ENCODE results near the gene ERCC6. TPM values are rescaled to one million over a fixed set of nuclear protein-coding genes. Genes with fewer than 3 reads are reported as not detected.

ERCC6 gene
- polyA plus RNA-seq, 1 donor from 2014 or later = 13.9 TPM

DNA sequence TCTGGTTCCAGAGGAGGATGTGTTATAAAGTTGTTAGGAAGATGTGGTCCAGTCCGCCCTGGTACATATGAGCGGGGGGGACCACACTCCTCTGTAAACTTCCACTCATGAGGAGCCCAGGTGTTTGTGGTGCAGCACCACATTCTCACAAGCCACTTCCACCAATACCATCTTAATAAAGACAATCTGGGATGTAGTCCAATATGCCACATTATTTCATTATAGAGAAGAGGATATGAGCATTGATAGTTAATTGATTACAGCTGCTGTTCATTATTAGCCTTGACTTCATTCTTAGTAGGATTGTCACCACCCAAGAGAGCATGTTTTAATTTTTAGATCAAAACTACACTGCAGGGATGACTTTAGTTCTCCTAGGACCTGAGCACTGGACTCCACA lies 40.5 kb downstream of the ERCC6 start:
- H3K36me3 ChIP-seq (ENCODE audit: insufficient read depth, low read length) = no peaks in the 10 kb centered on the region
- H3K9me3 ChIP-seq (ENCODE audit: low read length) = no peaks in the 10 kb centered on the region
- H2AFZ ChIP-seq (ENCODE audit: low read depth, low read length) = no peak overlapping the region
- H4K20me1 ChIP-seq (ENCODE audit: insufficient read depth) = no peaks in the 10 kb centered on the region
- H3K4me2 ChIP-seq (ENCODE audit: low read length) = no peak overlapping the region
- no peaks in the 10 kb centered on the region for H3K79me2 ChIP-seq (replicated peaks; ENCODE audit: insufficient read depth, low read length)
- no peaks in the 10 kb centered on the region for H3F3A ChIP-seq (ENCODE audit: insufficient read depth, low read length, poor library complexity, severe bottlenecking)
- no peak overlapping the region for H3K27ac ChIP-seq (ENCODE audit: low read length)
- no peak for TF ChIP-seq SMC3 (conservative IDR thresholded peaks at IDR 0.05; ENCODE audit: poor library complexity)
- no peak for TF ChIP-seq RAD21 (conservative IDR thresholded peaks at IDR 0.05)
- TF ChIP-seq, protein P1, sequence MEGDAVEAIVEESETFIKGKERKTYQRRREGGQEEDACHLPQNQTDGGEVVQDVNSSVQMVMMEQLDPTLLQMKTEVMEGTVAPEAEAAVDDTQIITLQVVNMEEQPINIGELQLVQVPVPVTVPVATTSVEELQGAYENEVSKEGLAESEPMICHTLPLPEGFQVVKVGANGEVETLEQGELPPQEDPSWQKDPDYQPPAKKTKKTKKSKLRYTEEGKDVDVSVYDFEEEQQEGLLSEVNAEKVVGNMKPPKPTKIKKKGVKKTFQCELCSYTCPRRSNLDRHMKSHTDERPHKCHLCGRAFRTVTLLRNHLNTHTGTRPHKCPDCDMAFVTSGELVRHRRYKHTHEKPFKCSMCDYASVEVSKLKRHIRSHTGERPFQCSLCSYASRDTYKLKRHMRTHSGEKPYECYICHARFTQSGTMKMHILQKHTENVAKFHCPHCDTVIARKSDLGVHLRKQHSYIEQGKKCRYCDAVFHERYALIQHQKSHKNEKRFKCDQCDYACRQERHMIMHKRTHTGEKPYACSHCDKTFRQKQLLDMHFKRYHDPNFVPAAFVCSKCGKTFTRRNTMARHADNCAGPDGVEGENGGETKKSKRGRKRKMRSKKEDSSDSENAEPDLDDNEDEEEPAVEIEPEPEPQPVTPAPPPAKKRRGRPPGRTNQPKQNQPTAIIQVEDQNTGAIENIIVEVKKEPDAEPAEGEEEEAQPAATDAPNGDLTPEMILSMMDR (IDR thresholded peaks at IDR 0.05; ENCODE audit: poor library complexity, severe bottlenecking) = no peak
- no peak for TF ChIP-seq EZH2 (IDR thresholded peaks at IDR 0.05; ENCODE audit: borderline replicate concordance, insufficient read depth, low read length, poor library complexity, severe bottlenecking)
- TF ChIP-seq MXI1 (conservative IDR thresholded peaks at IDR 0.05; ENCODE audit: poor library complexity, severe bottlenecking) = no peak
- TF ChIP-seq, protein P2, sequence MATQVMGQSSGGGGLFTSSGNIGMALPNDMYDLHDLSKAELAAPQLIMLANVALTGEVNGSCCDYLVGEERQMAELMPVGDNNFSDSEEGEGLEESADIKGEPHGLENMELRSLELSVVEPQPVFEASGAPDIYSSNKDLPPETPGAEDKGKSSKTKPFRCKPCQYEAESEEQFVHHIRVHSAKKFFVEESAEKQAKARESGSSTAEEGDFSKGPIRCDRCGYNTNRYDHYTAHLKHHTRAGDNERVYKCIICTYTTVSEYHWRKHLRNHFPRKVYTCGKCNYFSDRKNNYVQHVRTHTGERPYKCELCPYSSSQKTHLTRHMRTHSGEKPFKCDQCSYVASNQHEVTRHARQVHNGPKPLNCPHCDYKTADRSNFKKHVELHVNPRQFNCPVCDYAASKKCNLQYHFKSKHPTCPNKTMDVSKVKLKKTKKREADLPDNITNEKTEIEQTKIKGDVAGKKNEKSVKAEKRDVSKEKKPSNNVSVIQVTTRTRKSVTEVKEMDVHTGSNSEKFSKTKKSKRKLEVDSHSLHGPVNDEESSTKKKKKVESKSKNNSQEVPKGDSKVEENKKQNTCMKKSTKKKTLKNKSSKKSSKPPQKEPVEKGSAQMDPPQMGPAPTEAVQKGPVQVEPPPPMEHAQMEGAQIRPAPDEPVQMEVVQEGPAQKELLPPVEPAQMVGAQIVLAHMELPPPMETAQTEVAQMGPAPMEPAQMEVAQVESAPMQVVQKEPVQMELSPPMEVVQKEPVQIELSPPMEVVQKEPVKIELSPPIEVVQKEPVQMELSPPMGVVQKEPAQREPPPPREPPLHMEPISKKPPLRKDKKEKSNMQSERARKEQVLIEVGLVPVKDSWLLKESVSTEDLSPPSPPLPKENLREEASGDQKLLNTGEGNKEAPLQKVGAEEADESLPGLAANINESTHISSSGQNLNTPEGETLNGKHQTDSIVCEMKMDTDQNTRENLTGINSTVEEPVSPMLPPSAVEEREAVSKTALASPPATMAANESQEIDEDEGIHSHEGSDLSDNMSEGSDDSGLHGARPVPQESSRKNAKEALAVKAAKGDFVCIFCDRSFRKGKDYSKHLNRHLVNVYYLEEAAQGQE (IDR thresholded peaks at IDR 0.05; ENCODE audit: borderline replicate concordance) = no peak
- TF ChIP-seq TAF1 (IDR thresholded peaks at IDR 0.05; ENCODE audit: low read depth) = no peak
- TF ChIP-seq POLR2AphosphoS5 (IDR thresholded peaks at IDR 0.05) = no peak
- no peak for TF ChIP-seq EP300 (conservative IDR thresholded peaks at IDR 0.05; ENCODE audit: poor library complexity, severe bottlenecking)
- H3K4me3 ChIP-seq (ENCODE audit: low read length) = no peak overlapping the region
- no peaks in the 10 kb centered on the region for H3K9me2 ChIP-seq (ENCODE audit: insufficient read depth, low read length)
- no peaks in the 10 kb centered on the region for H3K27me3 ChIP-seq (ENCODE audit: insufficient read depth, low read depth, low read length)
- H3K9ac ChIP-seq (ENCODE audit: low read length) = no peak overlapping the region

DNA sequence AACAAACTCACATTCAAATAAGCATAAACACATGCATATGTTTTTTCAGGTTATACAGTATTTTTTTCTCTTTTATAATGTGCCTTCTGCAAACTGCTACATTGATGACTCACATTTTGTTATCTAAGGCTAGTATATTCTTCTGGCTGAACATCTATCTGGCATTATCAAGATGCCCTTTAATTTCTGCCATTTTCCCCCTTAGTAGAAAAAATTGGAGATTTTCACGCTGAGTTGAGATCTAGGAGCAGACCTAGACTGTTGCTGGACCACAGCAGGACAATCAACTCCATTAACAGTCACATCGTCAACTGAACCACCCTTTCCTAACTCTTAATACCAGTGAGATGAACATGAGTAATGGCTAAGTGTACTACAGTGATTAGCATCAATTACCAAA lies 41.6 kb downstream of the ERCC6 start:
- TF ChIP-seq RAD21 (conservative IDR thresholded peaks at IDR 0.05) (no peak), TAF1 (IDR thresholded peaks at IDR 0.05; ENCODE audit: low read depth) (no peak), POLR2AphosphoS5 (IDR thresholded peaks at IDR 0.05) (no peak), EP300 (conservative IDR thresholded peaks at IDR 0.05; ENCODE audit: poor library complexity, severe bottlenecking) (no peak), MXI1 (conservative IDR thresholded peaks at IDR 0.05; ENCODE audit: poor library complexity, severe bottlenecking) (no peak), EZH2 (IDR thresholded peaks at IDR 0.05; ENCODE audit: borderline replicate concordance, insufficient read depth, low read length, poor library complexity, severe bottlenecking) (no peak), SMC3 (conservative IDR thresholded peaks at IDR 0.05; ENCODE audit: poor library complexity) (no peak)
- TF ChIP-seq, protein P1 (IDR thresholded peaks at IDR 0.05; ENCODE audit: poor library complexity, severe bottlenecking) = no peak
- TF ChIP-seq, protein P2 (IDR thresholded peaks at IDR 0.05; ENCODE audit: borderline replicate concordance) = no peak
- Histone ChIP-seq H3K4me3 (ENCODE audit: low read length) (no peak overlapping the region), H3K9ac (ENCODE audit: low read length) (no peak overlapping the region)

More for the DNA sequence above, 41.6 kb downstream of the ERCC6 start:
- H3K9me2 ChIP-seq (ENCODE audit: insufficient read depth, low read length) = no peaks in the 10 kb centered on the region
- H3K4me2 ChIP-seq (ENCODE audit: low read length) = no peak overlapping the region
- H3K36me3 ChIP-seq (ENCODE audit: insufficient read depth, low read length) = no peaks in the 10 kb centered on the region
- no peak overlapping the region for H2AFZ ChIP-seq (ENCODE audit: low read depth, low read length)
- no peaks in the 10 kb centered on the region for H3F3A ChIP-seq (ENCODE audit: insufficient read depth, low read length, poor library complexity, severe bottlenecking)
- H3K27ac ChIP-seq (ENCODE audit: low read length) = no peak overlapping the region
- no peaks in the 10 kb centered on the region for H4K20me1 ChIP-seq (ENCODE audit: insufficient read depth)
- no peaks in the 10 kb centered on the region for H3K9me3 ChIP-seq (ENCODE audit: low read length)
- H3K27me3 ChIP-seq (ENCODE audit: insufficient read depth, low read depth, low read length) = no peaks in the 10 kb centered on the region
- no peaks in the 10 kb centered on the region for H3K79me2 ChIP-seq (replicated peaks; ENCODE audit: insufficient read depth, low read length)
